GM12873 (cell line): Measurements from ENCODE around the gene LRRC2.

Experiments
- TF ChIP-seq, protein P1 (sequence below): IDR thresholded peaks from 2 replicates; pipeline ENCODE4 v1.5.1; 2012; ENCODE audit warnings: low read depth, mild to moderate bottlenecking, moderate library complexity, low read length, control low read depth; ENCODE audit not compliant: insufficient read depth; ENCODE audit errors: missing control alignments

Gene LRRC2

DNA sequence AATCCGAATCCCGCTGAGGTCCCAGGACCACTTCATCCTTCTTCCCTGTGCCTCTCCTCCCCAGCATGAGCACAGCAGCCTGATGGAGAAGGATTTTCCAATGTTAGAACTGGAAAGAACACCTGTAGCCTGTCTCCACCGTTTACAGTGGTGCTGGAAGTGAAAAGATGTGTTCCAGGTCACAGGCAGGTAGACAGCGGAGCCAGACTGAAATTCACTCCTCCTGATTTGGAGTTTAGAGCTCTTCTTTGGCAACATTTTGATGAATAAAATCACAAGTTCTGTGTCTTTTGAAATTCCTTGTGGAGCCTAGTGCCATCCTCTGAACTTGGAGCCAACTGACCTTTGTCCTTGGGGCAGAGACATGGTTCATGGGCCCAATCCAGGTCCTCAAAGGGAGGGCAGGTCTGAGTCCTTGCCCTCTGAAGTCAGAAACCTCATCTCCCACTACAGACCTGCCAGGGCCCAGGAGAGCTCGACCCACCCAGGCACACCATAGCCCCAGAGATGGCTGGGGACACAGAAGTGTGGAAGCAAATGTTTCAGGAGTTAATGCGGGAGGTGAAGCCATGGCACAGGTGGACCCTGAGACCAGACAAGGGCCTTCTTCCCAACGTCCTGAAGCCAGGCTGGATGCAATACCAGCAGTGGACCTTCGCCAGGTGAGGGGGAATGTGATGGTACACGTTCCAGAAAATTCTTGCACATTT is 68.4 kb downstream of the LRRC2 start, which contains the start of gene RTP3:
TSS of gene RTP3 (plus strand) at position 421 of the 710 bp plus-strand sequence. CDS start at position 508, 87 bp downstream.
- TF ChIP-seq, protein P1, sequence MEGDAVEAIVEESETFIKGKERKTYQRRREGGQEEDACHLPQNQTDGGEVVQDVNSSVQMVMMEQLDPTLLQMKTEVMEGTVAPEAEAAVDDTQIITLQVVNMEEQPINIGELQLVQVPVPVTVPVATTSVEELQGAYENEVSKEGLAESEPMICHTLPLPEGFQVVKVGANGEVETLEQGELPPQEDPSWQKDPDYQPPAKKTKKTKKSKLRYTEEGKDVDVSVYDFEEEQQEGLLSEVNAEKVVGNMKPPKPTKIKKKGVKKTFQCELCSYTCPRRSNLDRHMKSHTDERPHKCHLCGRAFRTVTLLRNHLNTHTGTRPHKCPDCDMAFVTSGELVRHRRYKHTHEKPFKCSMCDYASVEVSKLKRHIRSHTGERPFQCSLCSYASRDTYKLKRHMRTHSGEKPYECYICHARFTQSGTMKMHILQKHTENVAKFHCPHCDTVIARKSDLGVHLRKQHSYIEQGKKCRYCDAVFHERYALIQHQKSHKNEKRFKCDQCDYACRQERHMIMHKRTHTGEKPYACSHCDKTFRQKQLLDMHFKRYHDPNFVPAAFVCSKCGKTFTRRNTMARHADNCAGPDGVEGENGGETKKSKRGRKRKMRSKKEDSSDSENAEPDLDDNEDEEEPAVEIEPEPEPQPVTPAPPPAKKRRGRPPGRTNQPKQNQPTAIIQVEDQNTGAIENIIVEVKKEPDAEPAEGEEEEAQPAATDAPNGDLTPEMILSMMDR = no peak

DNA sequence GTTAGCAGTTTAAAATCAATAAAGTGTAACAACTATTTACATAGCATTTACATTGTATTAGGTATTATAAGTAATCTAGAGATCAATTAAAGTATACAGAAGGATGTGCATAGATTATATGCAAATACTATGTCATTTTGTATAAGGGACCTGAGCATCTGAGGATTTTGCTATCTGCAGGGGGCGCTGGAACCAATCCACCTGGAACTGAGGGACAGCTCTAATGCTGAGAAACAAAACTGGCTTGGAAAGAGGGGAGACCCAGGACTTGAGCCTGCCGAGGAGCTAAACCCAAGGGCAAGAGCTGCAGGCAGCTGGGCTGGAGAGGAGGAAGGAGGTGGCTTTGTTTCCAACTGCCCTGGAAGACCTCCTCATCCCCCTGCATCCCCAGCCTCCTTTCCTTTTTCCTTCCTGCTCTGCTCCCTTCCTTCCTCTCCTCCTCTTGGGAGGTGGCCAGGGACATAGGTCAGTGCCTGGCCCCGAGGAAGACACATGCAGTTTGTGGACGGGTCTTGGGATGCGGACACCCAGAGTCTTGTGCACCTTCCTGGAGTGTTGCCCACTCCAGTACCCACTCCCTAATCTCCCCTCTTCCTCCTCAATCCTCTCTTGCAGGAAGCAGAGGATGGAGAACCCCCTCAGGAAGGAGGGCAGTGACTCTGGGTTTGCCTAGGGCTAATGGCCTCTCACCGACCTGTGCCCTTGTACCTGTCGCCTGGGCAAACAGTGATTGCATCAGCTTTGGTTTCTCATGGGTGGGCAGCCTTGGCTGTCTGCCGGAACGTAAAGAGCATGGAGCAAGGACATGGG is 69.2 kb downstream of the LRRC2 start:
- TF ChIP-seq, protein P1 = peak; percentile 57

DNA sequence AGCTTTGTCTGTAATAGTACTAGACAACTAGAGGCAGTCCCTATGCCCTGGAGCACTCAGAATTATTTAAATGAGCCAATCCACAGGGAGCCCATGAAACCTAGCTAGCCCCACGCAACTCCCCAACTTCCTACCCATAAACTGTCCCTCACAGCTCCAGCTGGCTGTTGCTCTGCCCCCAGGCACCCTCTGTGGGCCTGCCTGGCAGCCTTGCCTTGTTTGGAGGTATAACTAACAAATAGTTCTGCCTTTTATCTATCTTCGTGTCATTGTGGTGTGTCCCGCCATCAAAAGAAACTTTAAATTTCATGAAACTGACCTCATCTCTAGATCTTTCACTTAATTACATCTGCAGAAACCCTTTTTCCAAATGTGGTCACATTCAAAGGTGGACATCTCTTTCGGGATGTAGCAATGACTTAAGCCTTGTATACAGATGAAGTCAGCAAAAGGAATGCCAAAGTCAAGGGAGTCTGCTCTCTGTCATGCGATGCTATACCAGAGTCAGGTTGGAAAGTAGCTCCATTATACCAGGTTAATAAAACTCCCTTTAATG is 70.1 kb downstream of the LRRC2 start:
- TF ChIP-seq, protein P1 = no peak

DNA sequence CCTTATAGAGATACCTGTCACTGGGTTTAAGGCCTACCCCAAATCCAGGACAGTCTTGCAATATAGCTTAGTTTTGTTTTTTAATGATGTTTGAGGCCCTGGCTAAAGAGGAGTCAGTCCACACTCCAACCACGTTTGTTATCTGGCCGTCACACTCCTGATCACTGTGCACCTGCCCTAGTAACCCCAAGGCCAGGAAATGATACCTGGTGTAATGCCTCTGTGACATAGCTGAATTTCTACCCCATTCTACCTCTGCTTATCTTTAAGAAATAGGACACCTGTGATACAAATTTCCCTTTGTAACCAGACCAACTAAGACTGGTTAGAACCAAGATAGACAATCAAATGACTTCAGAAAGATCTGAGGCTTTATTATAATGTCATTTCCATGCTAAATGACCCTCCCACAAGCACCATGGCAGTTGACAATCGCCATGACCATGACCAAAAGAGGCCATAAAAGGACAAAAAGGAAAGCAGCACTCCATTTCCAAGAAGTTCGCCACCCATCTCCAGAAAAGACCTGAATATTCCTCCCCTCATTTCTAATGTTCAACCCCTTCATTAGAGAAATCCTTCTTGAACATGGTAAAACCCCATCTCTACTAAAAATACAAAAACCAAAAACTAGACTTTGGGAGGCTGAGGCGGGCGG is 73.1 kb downstream of the LRRC2 start:
- TF ChIP-seq, protein P1 = no peak

DNA sequence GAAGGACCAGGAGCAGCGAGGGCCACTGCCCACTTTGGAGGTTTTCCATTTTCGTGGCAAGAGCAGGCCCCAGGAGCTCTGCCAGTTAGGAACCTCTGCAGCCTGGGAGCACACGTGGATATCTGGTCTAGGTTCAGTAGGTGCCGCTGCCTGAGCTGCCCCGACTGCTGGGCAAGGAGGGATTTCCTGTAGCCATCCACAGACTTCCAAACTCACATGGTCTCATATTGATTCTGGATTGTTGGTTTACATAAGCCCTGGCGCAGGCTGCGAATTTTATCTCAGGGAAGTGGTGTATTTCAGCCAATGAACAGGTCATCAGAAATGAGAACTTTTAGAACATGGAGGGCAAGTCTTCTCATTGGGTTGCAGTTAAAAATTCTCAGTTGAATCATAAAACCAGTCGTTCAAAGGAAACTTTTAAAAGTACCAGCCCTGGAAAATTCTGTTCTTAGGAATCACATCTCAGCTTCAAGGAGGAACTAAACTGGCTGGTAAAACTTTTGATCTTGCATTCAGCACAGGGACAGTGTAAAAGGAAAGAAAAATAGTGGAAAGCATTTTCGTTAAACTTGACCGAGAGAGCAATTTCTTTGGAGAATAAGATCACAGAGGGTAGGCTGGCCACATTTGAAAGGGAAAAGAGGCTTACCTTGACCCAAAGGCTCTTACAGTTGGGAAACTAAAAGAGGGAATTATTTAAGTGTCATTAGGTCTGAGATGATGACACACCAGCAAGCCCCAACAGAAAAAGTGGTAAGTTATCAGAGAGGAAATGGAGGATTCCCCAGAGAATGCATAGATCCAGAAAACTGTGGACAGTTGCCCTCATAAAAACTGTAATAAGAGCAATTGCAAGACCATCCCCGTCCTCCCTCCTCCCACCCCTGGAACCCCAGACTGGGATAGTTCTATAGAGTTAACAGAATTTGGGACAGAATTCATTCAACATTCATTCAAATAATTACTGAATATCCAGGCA is 74.7 kb downstream of the LRRC2 start:
- TF ChIP-seq, protein P1 = no peak

DNA sequence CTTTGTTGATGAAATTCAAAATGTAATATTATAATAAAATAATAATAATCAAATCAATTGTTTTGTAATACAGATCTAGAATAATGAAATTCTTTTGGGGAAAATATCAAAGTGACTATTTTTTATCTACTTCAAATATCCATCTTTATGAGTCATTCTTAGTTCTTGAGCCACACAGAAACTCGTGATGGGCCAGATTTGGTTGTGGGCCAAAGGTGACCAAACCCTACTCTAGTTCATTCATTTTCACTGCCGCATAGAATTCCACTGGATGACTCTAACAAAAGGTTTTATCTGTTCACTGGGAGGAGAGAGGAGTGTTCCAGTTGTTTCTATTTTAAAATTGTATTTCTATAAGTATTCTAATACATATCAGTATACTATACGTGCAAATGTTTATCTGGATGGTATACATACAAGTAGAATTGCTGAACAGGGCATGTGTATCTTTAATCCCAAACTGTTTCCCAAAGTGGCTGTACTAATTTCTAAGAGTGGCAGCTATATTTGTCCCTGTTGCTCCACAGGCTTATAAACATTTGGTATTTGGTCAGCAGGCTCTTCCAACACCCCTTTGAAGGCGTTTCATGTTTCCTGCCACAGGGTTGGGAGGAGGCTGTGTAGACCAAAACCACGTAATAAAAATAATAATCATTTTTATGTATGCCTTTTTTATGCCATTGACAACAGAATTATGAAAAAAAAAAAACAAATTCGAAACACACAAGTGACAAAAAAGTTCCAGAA is 75.6 kb downstream of the LRRC2 start:
- TF ChIP-seq, protein P1 = no peak
